Epithelial cell of esophagus (primary cell): ENCODE measurements around the gene FSD1.

Source experiments
- DNase-seq: peaks from one replicate; pipeline ENCODE4 v3.0.0; 2010; ENCODE audit warnings: low read depth
- H3K4me3 ChIP-seq: 2 replicates; pipeline ENCODE4 v1.5.1; 2011; ENCODE audit warnings: mild to moderate bottlenecking, low read length, control low read depth
- TF ChIP-seq, protein P1 (sequence below): IDR thresholded peaks from 2 replicates; pipeline ENCODE4 v1.5.1; 2011; ENCODE audit warnings: low read depth, mild to moderate bottlenecking, low read length, control low read depth, inconsistent platforms; ENCODE audit not compliant: insufficient read depth; ENCODE audit errors: missing control alignments

The FSD1 gene

DNA sequence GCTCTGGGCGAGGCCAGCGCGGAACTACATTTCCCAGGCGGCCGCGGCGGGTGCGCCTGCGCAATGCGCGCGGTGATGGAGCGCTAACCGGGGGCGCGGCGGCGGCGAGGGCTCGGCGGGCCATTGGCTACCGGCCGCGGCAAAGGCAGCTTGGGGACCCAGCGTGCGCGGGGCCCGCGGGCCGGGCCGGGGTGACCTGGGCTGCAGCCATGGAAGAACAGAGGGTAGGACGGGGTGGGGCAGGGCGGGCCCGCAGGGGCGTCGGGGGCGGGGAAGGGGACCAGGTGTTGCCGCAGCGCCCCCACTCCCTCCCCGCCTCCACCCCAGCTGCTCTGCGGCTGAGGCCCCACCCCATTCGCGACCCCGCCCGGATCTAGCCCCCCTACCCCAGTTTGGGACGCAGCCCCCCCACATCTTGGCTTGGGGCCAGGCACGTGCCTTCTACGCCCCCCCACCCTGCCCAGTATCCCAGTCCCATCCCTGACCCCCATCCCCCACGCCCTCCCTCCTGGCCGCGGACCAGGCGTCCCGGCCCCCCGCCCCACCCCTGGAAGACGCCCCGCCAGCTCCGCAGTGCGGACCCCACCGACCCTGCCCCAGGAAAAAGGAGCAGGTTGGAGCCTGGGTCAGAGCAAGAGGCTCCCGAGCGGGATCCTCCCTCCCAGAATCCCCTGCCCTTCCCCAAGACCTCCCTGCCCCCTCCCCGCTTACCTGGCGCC, at the start of gene FSD1:
Gene FSD1, plus strand, starts transcription at position 61 of the 719 bp plus-strand sequence. Its CDS starts 149 bp downstream, at position 210.
- H3K4me3 ChIP-seq: no peak within 1 kb of the TSS
- no peak for DNase-seq
- TF ChIP-seq, protein P1, sequence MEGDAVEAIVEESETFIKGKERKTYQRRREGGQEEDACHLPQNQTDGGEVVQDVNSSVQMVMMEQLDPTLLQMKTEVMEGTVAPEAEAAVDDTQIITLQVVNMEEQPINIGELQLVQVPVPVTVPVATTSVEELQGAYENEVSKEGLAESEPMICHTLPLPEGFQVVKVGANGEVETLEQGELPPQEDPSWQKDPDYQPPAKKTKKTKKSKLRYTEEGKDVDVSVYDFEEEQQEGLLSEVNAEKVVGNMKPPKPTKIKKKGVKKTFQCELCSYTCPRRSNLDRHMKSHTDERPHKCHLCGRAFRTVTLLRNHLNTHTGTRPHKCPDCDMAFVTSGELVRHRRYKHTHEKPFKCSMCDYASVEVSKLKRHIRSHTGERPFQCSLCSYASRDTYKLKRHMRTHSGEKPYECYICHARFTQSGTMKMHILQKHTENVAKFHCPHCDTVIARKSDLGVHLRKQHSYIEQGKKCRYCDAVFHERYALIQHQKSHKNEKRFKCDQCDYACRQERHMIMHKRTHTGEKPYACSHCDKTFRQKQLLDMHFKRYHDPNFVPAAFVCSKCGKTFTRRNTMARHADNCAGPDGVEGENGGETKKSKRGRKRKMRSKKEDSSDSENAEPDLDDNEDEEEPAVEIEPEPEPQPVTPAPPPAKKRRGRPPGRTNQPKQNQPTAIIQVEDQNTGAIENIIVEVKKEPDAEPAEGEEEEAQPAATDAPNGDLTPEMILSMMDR: no peak

DNA sequence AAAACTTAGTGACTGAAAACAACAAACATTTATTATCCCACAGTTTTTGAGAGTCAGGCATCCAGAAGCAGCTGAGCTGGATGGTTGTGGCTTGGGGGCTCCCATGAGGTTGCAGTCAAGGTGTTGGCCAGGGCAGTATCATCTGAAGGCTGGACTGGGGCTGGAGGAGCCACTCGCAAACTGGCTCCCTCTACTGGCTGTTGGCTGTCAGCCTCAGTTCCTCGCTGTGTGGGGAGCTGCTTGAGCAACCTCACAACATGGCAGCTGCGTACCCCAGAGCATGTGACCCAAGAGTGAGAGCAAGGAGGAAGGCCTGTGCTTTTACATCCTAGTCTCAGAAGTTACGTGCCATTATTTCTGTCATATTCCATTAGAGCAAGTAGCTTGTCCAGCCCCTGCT, 47.8 kb upstream of the FSD1 start:
- H3K4me3 ChIP-seq: no peak overlapping the region
- DNase-seq: no peak
- TF ChIP-seq, protein P1: no peak

DNA sequence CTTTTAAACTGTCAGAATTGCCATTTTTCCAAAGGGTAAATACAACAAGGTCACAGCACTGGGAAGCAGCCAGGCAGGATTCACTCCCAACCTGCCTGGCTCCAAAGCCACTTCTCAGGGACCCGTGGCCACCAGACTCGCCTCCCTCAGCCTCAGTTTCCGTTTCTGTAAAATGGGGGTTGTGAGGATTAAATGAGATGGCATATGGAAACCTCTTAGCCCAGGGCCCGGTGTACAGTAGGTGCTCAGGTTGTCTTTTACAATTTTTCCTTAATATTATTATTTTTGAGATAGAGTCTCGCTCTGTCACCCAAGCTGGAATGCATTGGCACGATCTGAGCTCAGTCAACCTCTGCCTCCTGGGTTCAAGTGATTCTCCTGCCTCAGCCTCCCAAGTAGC, 47.4 kb upstream of the FSD1 start:
- TF ChIP-seq, protein P1: no peak
- no peak overlapping the region for H3K4me3 ChIP-seq
- no peak for DNase-seq

DNA sequence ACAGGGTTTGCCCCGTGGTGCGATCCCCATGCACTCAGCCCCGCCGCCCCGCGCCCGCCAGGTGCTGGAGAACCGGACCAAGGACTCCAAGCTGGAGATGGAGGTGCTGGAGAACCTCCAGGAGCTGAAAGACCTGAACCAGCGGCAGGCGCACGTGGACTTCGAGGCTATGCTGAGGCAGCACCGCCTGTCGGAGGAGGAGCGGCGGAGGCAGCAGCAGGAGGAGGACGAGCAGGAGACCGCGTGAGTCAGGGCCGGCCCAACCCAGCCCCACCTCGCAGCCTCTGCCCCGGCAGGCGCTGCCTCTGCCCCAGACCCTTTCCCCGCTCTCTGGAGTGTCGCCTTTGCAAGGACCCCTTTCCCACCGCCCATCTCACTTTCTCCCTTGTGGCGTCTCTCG, 46.2 kb upstream of the FSD1 start:
- H3K4me3 ChIP-seq: no peak overlapping the region
- TF ChIP-seq, protein P1: no peak
- DNase-seq: no peak

DNA sequence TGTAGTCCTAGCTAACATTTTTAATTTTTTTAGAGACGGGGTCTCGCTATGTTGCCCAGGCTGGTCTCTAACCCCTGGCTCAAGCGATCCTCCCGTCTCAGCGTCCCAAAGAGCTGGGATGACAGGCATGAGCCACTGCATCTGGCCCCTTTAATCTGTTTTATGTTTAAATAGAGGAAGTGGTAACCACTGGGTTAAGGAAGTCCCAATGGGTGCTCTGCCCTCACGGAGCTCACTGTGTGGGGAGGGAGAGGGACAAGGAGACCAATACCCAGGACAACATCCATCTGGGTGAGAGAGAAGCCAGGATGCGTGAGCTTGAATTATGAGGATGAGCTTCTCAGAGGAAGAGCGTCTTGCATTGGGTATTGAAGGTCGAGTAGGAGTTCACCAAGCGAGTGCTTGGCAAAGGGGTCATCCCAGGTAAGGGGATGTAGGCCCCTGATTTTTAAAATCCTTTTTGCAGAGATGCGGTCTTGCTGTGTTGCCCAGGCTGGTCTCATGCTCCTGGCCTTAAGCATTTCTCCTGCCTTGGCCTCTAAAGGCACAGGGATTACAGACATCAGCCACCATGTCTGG, 43.7 kb upstream of the FSD1 start:
- no peak for DNase-seq
- TF ChIP-seq, protein P1: no peak
- H3K4me3 ChIP-seq: no peak overlapping the region

DNA sequence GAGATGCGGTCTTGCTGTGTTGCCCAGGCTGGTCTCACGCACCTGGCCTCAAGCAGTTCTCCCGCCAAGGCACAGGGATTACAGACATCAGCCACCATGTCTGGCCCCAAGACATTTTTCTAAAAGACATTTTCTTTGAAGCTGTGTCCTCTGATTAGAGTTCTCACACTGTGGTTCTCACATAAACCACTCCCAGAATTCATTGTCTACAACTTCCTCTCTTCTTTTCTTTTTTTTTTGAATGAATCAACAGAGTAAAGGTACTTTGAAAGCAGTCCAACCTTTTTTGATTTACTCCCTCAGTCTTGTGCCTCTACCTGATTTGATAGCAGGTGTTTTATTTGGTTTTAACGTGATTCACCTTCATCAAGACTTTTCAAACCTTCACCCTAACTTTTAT, 39.6 kb upstream of the FSD1 start:
- TF ChIP-seq, protein P1: no peak
- DNase-seq: no peak
- no peak overlapping the region for H3K4me3 ChIP-seq

DNA sequence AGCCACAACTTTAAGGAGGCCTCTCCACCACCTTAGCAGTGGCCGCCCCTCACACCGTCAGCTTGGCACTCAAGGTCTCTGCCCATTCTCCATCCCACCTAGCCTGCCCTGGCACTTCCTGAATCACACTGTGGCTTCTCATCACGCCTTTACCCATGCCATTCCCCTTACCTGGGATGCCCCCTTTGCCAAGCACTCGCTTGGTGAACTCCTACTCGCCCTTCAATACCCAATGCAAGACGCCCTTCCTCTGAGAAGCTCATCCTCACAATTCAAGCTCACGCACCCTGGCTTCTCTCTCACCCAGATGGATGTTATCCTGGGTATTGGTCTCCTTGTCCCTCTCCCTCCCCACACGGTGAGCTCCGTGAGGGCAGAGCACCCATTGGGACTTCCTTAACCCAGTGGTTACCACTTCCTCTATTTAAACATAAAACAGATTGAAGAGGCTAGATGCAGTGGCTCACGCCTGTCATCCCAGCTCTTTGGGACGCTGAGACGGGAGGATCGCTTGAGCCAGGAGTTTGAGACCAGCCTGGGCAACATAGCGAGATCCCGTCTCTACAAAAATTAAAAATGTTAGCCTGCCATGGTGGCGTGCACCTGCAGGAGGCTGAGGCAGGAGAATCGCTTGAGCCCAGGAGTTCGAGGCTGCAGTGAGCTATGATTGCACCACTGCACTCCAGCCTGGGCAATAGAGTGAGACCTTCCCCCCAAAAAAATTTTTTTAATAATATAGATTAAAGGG, 38.0 kb upstream of the FSD1 start:
- no peak overlapping the region for H3K4me3 ChIP-seq
- DNase-seq: no peak
- TF ChIP-seq, protein P1: no peak
